Measurements from ENCODE around the gene SAMD11. TPM values are rescaled to one million over a fixed set of nuclear protein-coding genes. Genes with fewer than 3 reads are reported as not detected.

Gene SAMD11
- total RNA-seq, 1 experiment from 2014 or later = 13.5 TPM

DNA sequence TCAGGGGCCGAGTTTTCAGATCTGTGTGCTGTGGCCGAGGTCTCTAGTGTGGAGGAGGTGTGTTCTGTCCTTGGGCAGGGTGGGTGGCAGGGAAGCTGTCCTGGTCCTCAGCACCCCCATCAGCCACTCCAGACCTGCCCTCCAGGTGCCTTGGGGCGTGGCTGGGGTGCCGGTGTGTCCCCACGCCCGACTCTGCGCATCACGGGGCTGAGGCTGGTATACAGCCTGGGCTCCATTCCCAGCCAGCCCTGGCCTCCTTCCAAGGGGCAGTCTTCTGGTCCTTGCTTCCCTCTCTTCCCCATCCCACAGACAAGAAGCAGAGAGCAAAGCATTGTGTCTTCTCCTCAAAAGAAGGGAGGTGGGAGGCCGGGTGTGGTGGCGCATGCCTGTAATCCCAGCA is 4.0 kb downstream of the SAMD11 start:
- no peaks in the 10 kb centered on the region for H3K79me1 ChIP-seq (ENCODE audit: insufficient read depth, low read depth, low read length, poor library complexity, severe bottlenecking)
- no peak overlapping the region for H4K91ac ChIP-seq (ENCODE audit: insufficient read length, low read depth, low read length)
- no peak overlapping the region for H2BK20ac ChIP-seq (ENCODE audit: low read depth, low read length, poor library complexity, severe bottlenecking)
- H2BK15ac ChIP-seq (ENCODE audit: low read depth, low read length) = no peak overlapping the region
- no peak overlapping the region for H3K27ac ChIP-seq (ENCODE audit: insufficient read length, low read depth, low read length)
- no peaks in the 10 kb centered on the region for H3K9me3 ChIP-seq (ENCODE audit: control insufficient read depth, low read depth, low read length)
- H3K27ac Mint-ChIP-seq = no peak overlapping the region
- H2BK5ac ChIP-seq (ENCODE audit: insufficient read length, low read length) = no peak overlapping the region
- H3K4me2 ChIP-seq (ENCODE audit: insufficient read depth, insufficient read length, low read length) = no peak overlapping the region
- no peak overlapping the region for H3K18ac ChIP-seq (ENCODE audit: insufficient read length, low read depth, low read length)
- H3K27me3 Mint-ChIP-seq (ENCODE audit: low read depth) = peaks cover 90% of the 10 kb centered on the region
- H3K27me3 ChIP-seq (ENCODE audit: insufficient read depth, low read length) = peaks cover 76% of the 10 kb centered on the region
- H4K20me1 ChIP-seq (ENCODE audit: control insufficient read depth, insufficient read depth, insufficient read length) = peaks cover 10% of the 10 kb centered on the region
- H3T11ph ChIP-seq (ENCODE audit: low read length) = no peak overlapping the region
- H2BK12ac ChIP-seq (ENCODE audit: insufficient read length, low read depth, low read length) = no peak overlapping the region
- H3K4me1 ChIP-seq (ENCODE audit: insufficient read depth, low read length) = no peaks in the 10 kb centered on the region
- H3K14ac ChIP-seq (ENCODE audit: insufficient read depth, low read length) = no peak overlapping the region
- H3K79me2 ChIP-seq (ENCODE audit: insufficient read depth, low read length) = no peaks in the 10 kb centered on the region
- TF ChIP-seq, protein P1, sequence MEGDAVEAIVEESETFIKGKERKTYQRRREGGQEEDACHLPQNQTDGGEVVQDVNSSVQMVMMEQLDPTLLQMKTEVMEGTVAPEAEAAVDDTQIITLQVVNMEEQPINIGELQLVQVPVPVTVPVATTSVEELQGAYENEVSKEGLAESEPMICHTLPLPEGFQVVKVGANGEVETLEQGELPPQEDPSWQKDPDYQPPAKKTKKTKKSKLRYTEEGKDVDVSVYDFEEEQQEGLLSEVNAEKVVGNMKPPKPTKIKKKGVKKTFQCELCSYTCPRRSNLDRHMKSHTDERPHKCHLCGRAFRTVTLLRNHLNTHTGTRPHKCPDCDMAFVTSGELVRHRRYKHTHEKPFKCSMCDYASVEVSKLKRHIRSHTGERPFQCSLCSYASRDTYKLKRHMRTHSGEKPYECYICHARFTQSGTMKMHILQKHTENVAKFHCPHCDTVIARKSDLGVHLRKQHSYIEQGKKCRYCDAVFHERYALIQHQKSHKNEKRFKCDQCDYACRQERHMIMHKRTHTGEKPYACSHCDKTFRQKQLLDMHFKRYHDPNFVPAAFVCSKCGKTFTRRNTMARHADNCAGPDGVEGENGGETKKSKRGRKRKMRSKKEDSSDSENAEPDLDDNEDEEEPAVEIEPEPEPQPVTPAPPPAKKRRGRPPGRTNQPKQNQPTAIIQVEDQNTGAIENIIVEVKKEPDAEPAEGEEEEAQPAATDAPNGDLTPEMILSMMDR (conservative IDR thresholded peaks at IDR 0.05) = no peak
- H3K4me1 Mint-ChIP-seq = peaks cover 12 to 28% of the 10 kb centered on the region in 2 experiments
- H3K23ac ChIP-seq (ENCODE audit: insufficient read length, low read depth, low read length) = no peak overlapping the region
- H3K4ac ChIP-seq (ENCODE audit: low read depth, low read length) = no peak overlapping the region
- H2AFZ ChIP-seq (ENCODE audit: low read length) = no peak overlapping the region
- no peak overlapping the region for H3K4me3 Mint-ChIP-seq
- H3K9me3 Mint-ChIP-seq = peaks cover 0 to 6% of the 10 kb centered on the region in 2 experiments; a peak in 2 of 5 replicates
- H3K23me2 ChIP-seq (ENCODE audit: insufficient read length, low read depth, low read length, poor library complexity, severe bottlenecking) = peaks cover 7% of the 10 kb centered on the region
- no peak overlapping the region for H4K8ac ChIP-seq (replicated peaks; ENCODE audit: insufficient read length, low read depth, low read length)
- WGBS (ENCODE audit: extremely low coverage, insufficient read length, low lambda C conversion rate) = no CpG with 5 or more reads among the region's 10 CpGs
- no peak overlapping the region for H2AK5ac ChIP-seq (ENCODE audit: insufficient read length, low read length)
- H4K5ac ChIP-seq (ENCODE audit: insufficient read length, low read depth, low read length) = no peak overlapping the region
- DNase-seq = no peak
- no peak overlapping the region for H2BK120ac ChIP-seq (ENCODE audit: low read depth, low read length, poor library complexity, severe bottlenecking)
- H3K36me3 Mint-ChIP-seq (ENCODE audit: insufficient read depth in 1 of 3, low read depth in 3 of 3) = peaks cover 0 to 3% (median 0%) of the 10 kb centered on the region in 3 experiments; a peak in 2 of 7 replicates
- no peak overlapping the region for H3K9ac ChIP-seq (ENCODE audit: extremely low read depth, insufficient read length, low read length)
- no peak overlapping the region for H3K56ac ChIP-seq (ENCODE audit: insufficient read length, low read depth, low read length)

Data from H9 (cell line).